Lung (tissue), 12 donors: ENCODE measurements around the gene CCT6A. TPM values are rescaled to one million over a fixed set of nuclear protein-coding genes. Genes with fewer than 3 reads are reported as not detected.
A peak's percentile ranks its signal among the peaks of the same experiment; 100 is the strongest.
"Not testable (repeated sequence)": the region's sequence is repeated elsewhere in the genome, so short reads cannot be mapped to it uniquely, and the experiment has no call there.

Experiments used
- ATAC-seq: fragments of 200-7000 bp; cut with Tn5 transposase; one replicate; pipeline ENCODE4 v1.9.1; 2020; ENCODE audit warnings: moderate number of reproducible peaks; ENCODE audit not compliant: insufficient read depth, low FRiP score
- DNase-seq, 3 donors: peaks; one replicate each; pipeline ENCODE4 v3.0.0-alpha.2; 2013 to 2017
- H3K27ac ChIP-seq, 2 donors: one replicate each; pipeline ENCODE4 v1.5.1; 2013; ENCODE audit warnings: mild to moderate bottlenecking in 2 of 2, moderate library complexity in 2 of 2, control low read depth in 1 of 2, inconsistent platforms in 1 of 2, low read depth in 1 of 2, low read length in 1 of 2
- H3K27me3 ChIP-seq, 3 donors: one replicate each; pipeline ENCODE4 v1.5.1; 2013; ENCODE audit warnings: low read length in 2 of 3; ENCODE audit not compliant: control insufficient read depth in 3 of 3, insufficient read depth in 3 of 3
- H3K36me3 ChIP-seq, 4 donors: one replicate each; pipeline ENCODE4 v1.5.1; 2013; ENCODE audit warnings: low read length in 4 of 4, mild to moderate bottlenecking in 1 of 4, moderate library complexity in 1 of 4; ENCODE audit not compliant: control insufficient read depth in 4 of 4, insufficient read depth in 4 of 4
- H3K4me1 ChIP-seq, 5 donors: one replicate each; pipeline ENCODE4 v1.5.1; 2013; ENCODE audit warnings: low read length in 5 of 5, mild to moderate bottlenecking in 2 of 5, moderate library complexity in 1 of 5; ENCODE audit not compliant: control insufficient read depth in 5 of 5, insufficient read depth in 5 of 5
- H3K4me3 ChIP-seq: one replicate; pipeline ENCODE4 v1.5.1; 2013; ENCODE audit warnings: mild to moderate bottlenecking, control low read depth, moderate library complexity
- H3K9ac ChIP-seq, 2 donors: one replicate each; pipeline ENCODE4 v1.5.1; 2013; ENCODE audit warnings: low read length in 2 of 2, control low read depth in 1 of 2; ENCODE audit not compliant: insufficient read depth in 1 of 2
- H3K9me3 ChIP-seq, 4 donors: one replicate each; pipeline ENCODE4 v1.5.1; 2013; ENCODE audit warnings: low read length in 3 of 4, mild to moderate bottlenecking in 1 of 4, moderate library complexity in 1 of 4; ENCODE audit not compliant: control insufficient read depth in 4 of 4, insufficient read depth in 3 of 4
- WGBS, 2 donors: extraction: QIAGEN DNeasy Blood & Tissue Kit; methylation state at CpG; one replicate each; pipeline ENCODE4 v1.1.7; 2013; 5-methylcytosine and 5-hydroxymethylcytosine counted together
- polyA plus RNA-seq, 2 donors: library from polyadenylated mRNA; stranded (reverse); fragments of 200-250 nt; gene quantifications; one replicate each; pipeline ENCODE4 v1.2.1, GENCODE V29; 2013
- total RNA-seq, 2 donors: library from RNA; depleted of rRNA in 1 of 2; stranded (reverse); fragments of >200 nt in 1 of 2; gene quantifications; one replicate each; pipeline ENCODE4 v1.2.1, GENCODE V29; 2014 to 2021
- TF ChIP-seq, protein P1 (sequence below): IDR thresholded peaks from 2 replicates; pipeline ENCODE4 v1.5.1; 2012; ENCODE audit warnings: mild to moderate bottlenecking; ENCODE audit errors: control extremely low read depth, extremely low read depth
- donor health status: control.
- donor health status: control.
- donor health status: Bipolar disorder and iron deficiency.
- donor health status: healthy.
- donor health status: DM: yes; HTN: yes; CAD: no.

The CCT6A gene
- total and polyA plus RNA-seq, 4 donors, result 88.1 to 196 (median 104) TPM

DNA sequence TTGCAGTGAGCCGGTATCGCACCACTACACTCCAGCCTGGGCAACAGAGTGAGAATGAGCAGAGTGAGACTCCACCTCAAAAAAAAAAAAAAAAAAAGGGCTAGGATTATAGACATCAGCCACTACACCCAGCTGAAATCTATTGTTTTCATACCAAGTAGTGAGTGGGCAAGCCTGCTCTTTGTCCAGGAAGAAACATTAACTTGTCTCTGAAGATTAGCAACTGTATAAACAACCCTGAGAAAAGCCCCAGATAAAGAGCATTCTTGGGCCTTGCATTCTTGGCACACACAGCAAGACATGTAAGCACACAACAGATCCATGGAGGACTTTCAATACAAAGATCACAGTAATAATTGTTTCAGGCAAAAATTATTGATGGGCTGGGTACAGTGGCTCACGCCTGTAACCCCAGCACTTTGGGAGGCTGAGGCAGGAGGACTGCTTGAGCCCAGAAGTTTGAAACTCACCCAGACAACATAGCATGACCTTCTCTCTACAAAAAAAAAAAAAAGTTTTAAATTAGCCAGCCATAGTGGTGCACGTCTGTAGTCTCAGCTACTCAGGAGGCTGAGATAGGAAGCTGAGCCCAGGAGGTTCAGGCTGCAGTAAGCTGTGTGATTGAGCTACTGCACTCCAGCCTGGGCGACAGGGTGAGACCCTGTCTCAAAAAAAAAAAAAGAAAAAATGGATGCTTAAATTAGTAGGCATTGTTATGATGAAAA is 4.7 kb upstream of the CCT6A start:
- no peak overlapping the region for H3K9ac ChIP-seq
- no peaks in the 10 kb centered on the region for H3K9me3 ChIP-seq
- 42 to 65% methylated on average over 5 of the region's 5 CpGs for WGBS, 2 donors
- DNase-seq, result peak; percentile 66 to 88 (median 83)
- no peaks in the 10 kb centered on the region for H3K27me3 ChIP-seq
- H3K4me3 ChIP-seq, result no peak overlapping the region
- peaks cover 0 to 4% (median under 1%) of the 10 kb centered on the region in 4 donors for H3K36me3 ChIP-seq
- peaks cover 0 to 24% (median 7%) of the 10 kb centered on the region in 5 donors for H3K4me1 ChIP-seq
- H3K27ac ChIP-seq, result peak overlapping the region in 1 of 2 donors; percentile 60
- TF ChIP-seq, protein P1, sequence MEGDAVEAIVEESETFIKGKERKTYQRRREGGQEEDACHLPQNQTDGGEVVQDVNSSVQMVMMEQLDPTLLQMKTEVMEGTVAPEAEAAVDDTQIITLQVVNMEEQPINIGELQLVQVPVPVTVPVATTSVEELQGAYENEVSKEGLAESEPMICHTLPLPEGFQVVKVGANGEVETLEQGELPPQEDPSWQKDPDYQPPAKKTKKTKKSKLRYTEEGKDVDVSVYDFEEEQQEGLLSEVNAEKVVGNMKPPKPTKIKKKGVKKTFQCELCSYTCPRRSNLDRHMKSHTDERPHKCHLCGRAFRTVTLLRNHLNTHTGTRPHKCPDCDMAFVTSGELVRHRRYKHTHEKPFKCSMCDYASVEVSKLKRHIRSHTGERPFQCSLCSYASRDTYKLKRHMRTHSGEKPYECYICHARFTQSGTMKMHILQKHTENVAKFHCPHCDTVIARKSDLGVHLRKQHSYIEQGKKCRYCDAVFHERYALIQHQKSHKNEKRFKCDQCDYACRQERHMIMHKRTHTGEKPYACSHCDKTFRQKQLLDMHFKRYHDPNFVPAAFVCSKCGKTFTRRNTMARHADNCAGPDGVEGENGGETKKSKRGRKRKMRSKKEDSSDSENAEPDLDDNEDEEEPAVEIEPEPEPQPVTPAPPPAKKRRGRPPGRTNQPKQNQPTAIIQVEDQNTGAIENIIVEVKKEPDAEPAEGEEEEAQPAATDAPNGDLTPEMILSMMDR, result no peak
- ATAC-seq, result no peak

DNA sequence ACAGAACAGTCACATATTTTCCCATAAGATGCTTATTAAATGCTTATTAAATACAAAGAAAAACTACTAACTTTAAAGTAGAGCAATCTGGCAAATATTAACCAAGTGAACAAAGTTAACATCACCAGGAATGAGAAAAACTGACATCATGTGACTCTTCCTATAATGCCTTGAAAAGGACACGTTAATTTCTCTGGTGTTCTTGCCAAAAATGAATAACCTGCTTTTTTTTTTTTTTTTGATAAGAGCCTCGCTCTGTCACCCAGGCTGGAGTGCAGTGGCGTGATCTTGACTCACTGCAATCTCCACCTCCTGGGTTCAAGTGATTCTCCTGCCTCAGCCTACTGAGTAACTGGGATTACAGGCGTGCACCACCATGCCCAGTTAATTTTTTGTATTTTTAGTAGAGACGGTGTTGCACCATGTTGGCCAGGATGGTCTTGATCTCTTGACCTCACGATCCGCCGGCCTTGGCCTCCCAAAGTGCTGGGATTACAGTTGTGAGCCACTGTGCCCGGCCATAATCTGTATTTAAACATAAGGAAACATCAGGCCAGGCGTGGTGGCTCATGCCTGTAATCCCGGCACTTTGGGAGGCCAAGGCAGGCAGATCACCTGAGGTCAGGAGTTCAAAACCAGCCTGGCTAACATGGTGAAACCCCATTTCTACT is 4.0 kb upstream of the CCT6A start:
- peaks cover 0 to 30% (median 7%) of the 10 kb centered on the region in 5 donors for H3K4me1 ChIP-seq
- peak in 2 of 3 donors; percentile 16 to 33 for DNase-seq
- ATAC-seq, H3K9me3 ChIP-seq, H3K27ac ChIP-seq, H3K9ac ChIP-seq, H3K27me3 ChIP-seq, H3K36me3 ChIP-seq, H3K4me3 ChIP-seq: not testable (repeated sequence)
- WGBS, 2 donors, result 82 to 85% methylated on average over 11 of the region's 11 CpGs

- Histone ChIP-seq H3K27ac (no peak overlapping the region), H3K27me3 (no peaks in the 10 kb centered on the region), H3K36me3 (peaks cover 0 to 8% (median 4%) of the 10 kb centered on the region in 4 donors), H3K9me3 (no peaks in the 10 kb centered on the region), H3K4me1 (peaks cover under 1 to 36% (median 9%) of the 10 kb centered on the region in 5 donors), H3K9ac (no peak overlapping the region), H3K4me3 (no peak overlapping the region)
- TF ChIP-seq, protein P1, result no peak
- WGBS, 2 donors, result 91 to 98% methylated on average over 1 of the region's 1 CpG
- DNase-seq (no peak), ATAC-seq (no peak)
These were observed 3.3 kb upstream of the CCT6A start for GRCh38 chr7:56048245-56048644.

- DNase-seq, result peak; percentile 19 to 33 (median 20)
- not testable (repeated sequence) for H3K9me3 ChIP-seq, H3K4me3 ChIP-seq, H3K36me3 ChIP-seq, ATAC-seq, H3K27ac ChIP-seq, H3K27me3 ChIP-seq, H3K9ac ChIP-seq
- WGBS, 2 donors, result 71 to 73% methylated on average over 8 of the region's 8 CpGs
- H3K4me1 ChIP-seq, result peaks cover 4 to 36% (median 11%) of the 10 kb centered on the region in 5 donors
These were observed 2.8 kb upstream of the CCT6A start for GRCh38 chr7:56048763-56049162.
